BLaER1 (cell line): ENCODE data around the gene CASK.
A peak's percentile ranks its signal among the peaks of the same experiment; 100 is the strongest.
"Not testable (repeated sequence)": the region's sequence is repeated elsewhere in the genome, so short reads cannot be mapped to it uniquely, and the experiment has no call there.

Experiments
- H3K27ac ChIP-seq: shearing (Covaris generic); formaldehyde crosslinking; 2 replicates; pipeline ENCODE4 v1.8.1; 2022
- H3K27me3 ChIP-seq: shearing (Covaris generic); formaldehyde crosslinking; 2 replicates; pipeline ENCODE4 v1.8.1; 2022
- H3K36me3 ChIP-seq: shearing (Covaris generic); formaldehyde crosslinking; 2 replicates; pipeline ENCODE4 v1.8.1; 2022
- H3K4me1 ChIP-seq: shearing (Covaris generic); formaldehyde crosslinking; 2 replicates; pipeline ENCODE4 v1.8.1; 2022
- H3K4me2 ChIP-seq: shearing (Covaris generic); formaldehyde crosslinking; 2 replicates; pipeline ENCODE4 v1.8.1; 2022
- H3K4me3 ChIP-seq: shearing (Covaris generic); formaldehyde crosslinking; 2 replicates; pipeline ENCODE4 v1.8.1; 2022
- H3K9ac ChIP-seq: shearing (Covaris generic); formaldehyde crosslinking; 2 replicates; pipeline ENCODE4 v1.8.1; 2022
- H3K9me3 ChIP-seq: shearing (Covaris generic); formaldehyde crosslinking; 2 replicates; pipeline ENCODE4 v1.8.1; 2022
- H4K20me1 ChIP-seq: shearing (Covaris generic); formaldehyde crosslinking; 2 replicates; pipeline ENCODE4 v1.8.1; 2022
- Cebpa-rat ChIP-seq: shearing (Covaris generic); IDR thresholded peaks from 2 replicates; pipeline ENCODE4 v1.8.1; 2022

The CASK gene

GRCh38 chrX:41667631-41668030 lies 255.7 kb downstream of the CASK start:
- no peaks in the 10 kb centered on the region for H3K4me1 ChIP-seq
- no peak overlapping the region for H3K4me2 ChIP-seq
- TF ChIP-seq Cebpa-rat, result no peak

GRCh38 chrX:41666251-41666650 lies 257.1 kb downstream of the CASK start:
- no peaks in the 10 kb centered on the region for H3K4me1 ChIP-seq
- no peak overlapping the region for H3K9ac ChIP-seq
- H3K27ac ChIP-seq, result no peak overlapping the region
- H3K4me3 ChIP-seq, result no peak overlapping the region
- H3K4me2 ChIP-seq, result no peak overlapping the region
- H3K9me3 ChIP-seq, result no peaks in the 10 kb centered on the region
- H3K27me3 ChIP-seq, result peaks cover 92% of the 10 kb centered on the region
- H4K20me1 ChIP-seq, result peaks cover 7% of the 10 kb centered on the region; the same call in 1 of the 2 replicates
- peak; percentile 69; the same call in 1 of the 2 replicates for TF ChIP-seq Cebpa-rat
- H3K36me3 ChIP-seq, result no peaks in the 10 kb centered on the region

More at GRCh38 chrX:41667631-41668030, 255.7 kb downstream of the CASK start:
- Histone ChIP-seq H3K36me3 (no peaks in the 10 kb centered on the region), H3K9ac (no peak overlapping the region), H3K27ac (no peak overlapping the region), H4K20me1 (0 out of 2 replicates have a peak, but pooled peaks cover 4% of the 10 kb centered on the region), H3K27me3 (peaks cover 93% of the 10 kb centered on the region), H3K9me3 (no peaks in the 10 kb centered on the region), H3K4me3 (no peak overlapping the region)

- Histone ChIP-seq H3K4me1 (no peaks in the 10 kb centered on the region), H3K9me3 (no peaks in the 10 kb centered on the region), H3K4me2 (no peak overlapping the region), H3K4me3 (no peak overlapping the region), H4K20me1 (peaks cover 7% of the 10 kb centered on the region; the same call in 1 of the 2 replicates), H3K36me3 (no peaks in the 10 kb centered on the region), H3K27ac (no peak overlapping the region), H3K9ac (no peak overlapping the region), H3K27me3 (peaks cover 92% of the 10 kb centered on the region)
- no peak for TF ChIP-seq Cebpa-rat
Measured at GRCh38 chrX:41665686-41666085, 257.7 kb downstream of the CASK start.

- Histone ChIP-seq H3K4me2 (no peak overlapping the region), H3K36me3 (0 out of 2 replicates have a peak, but pooled peaks cover 1% of the 10 kb centered on the region)
Measured at GRCh38 chrX:41664908-41665307, 258.4 kb downstream of the CASK start.

GRCh38 chrX:41664375-41664901 lies 258.9 kb downstream of the CASK start:
- Histone ChIP-seq H3K36me3 (0 out of 2 replicates have a peak, but pooled peaks cover 6% of the 10 kb centered on the region), H3K4me2 (no peak overlapping the region), H3K27me3 (peaks cover 90% of the 10 kb centered on the region), H3K4me3 (no peak overlapping the region), H3K9ac (no peak overlapping the region), H3K9me3 (no peaks in the 10 kb centered on the region), H3K27ac (no peak overlapping the region), H3K4me1 (no peaks in the 10 kb centered on the region), H4K20me1 (peaks cover 7% of the 10 kb centered on the region; the same call in 1 of the 2 replicates)
- TF ChIP-seq Cebpa-rat, result no peak

More at GRCh38 chrX:41664908-41665307, 258.4 kb downstream of the CASK start:
- no peak overlapping the region for H3K27ac ChIP-seq
- H3K9ac ChIP-seq, result no peak overlapping the region
- H3K4me1 ChIP-seq, result no peaks in the 10 kb centered on the region
- H3K4me3 ChIP-seq, result no peak overlapping the region
- H3K9me3 ChIP-seq, result no peaks in the 10 kb centered on the region
- no peak for TF ChIP-seq Cebpa-rat
- H4K20me1 ChIP-seq, result peaks cover 7% of the 10 kb centered on the region; the same call in 1 of the 2 replicates
- H3K27me3 ChIP-seq, result peaks cover 90% of the 10 kb centered on the region

GRCh38 chrX:41661366-41662095 lies 261.8 kb downstream of the CASK start:
- Histone ChIP-seq H3K36me3 (peaks cover 24% of the 10 kb centered on the region), H3K4me3 (no peak overlapping the region), H3K4me1 (no peaks in the 10 kb centered on the region), H3K9ac (no peak overlapping the region), H3K9me3 (no peaks in the 10 kb centered on the region), H3K27me3 (peaks cover 93% of the 10 kb centered on the region), H3K4me2 (no peak overlapping the region), H3K27ac (no peak overlapping the region), H4K20me1 (peaks cover 7% of the 10 kb centered on the region; the same call in 1 of the 2 replicates)
- TF ChIP-seq Cebpa-rat, result no peak

- Histone ChIP-seq H3K9me3 (peaks cover 9% of the 10 kb centered on the region), H3K36me3 (peaks cover 45% of the 10 kb centered on the region)
Measured at GRCh38 chrX:41655631-41656030, 267.7 kb downstream of the CASK start.

GRCh38 chrX:41655101-41655500 lies 268.3 kb downstream of the CASK start:
- no peaks in the 10 kb centered on the region; the same call in 1 of the 2 replicates for H4K20me1 ChIP-seq
- H3K4me1 ChIP-seq, result no peaks in the 10 kb centered on the region
- no peak overlapping the region for H3K4me3 ChIP-seq
- H3K9ac ChIP-seq, result no peak overlapping the region
- H3K9me3 ChIP-seq, result peaks cover 13% of the 10 kb centered on the region
- no peak overlapping the region for H3K27ac ChIP-seq
- peaks cover 48% of the 10 kb centered on the region for H3K36me3 ChIP-seq
- peaks cover 99% of the 10 kb centered on the region for H3K27me3 ChIP-seq
- H3K4me2 ChIP-seq, result no peak overlapping the region
- TF ChIP-seq Cebpa-rat, result no peak

More at GRCh38 chrX:41655631-41656030, 267.7 kb downstream of the CASK start:
- TF ChIP-seq Cebpa-rat, result no peak
- Histone ChIP-seq H4K20me1 (no peaks in the 10 kb centered on the region; the same call in 1 of the 2 replicates), H3K4me2 (no peak overlapping the region), H3K27ac (no peak overlapping the region), H3K9ac (no peak overlapping the region), H3K27me3 (peaks cover 97% of the 10 kb centered on the region), H3K4me3 (no peak overlapping the region), H3K4me1 (no peaks in the 10 kb centered on the region)

GRCh38 chrX:41653125-41653524 lies 270.2 kb downstream of the CASK start:
- no peak overlapping the region for H3K4me2 ChIP-seq
- no peaks in the 10 kb centered on the region; the same call in 1 of the 2 replicates for H4K20me1 ChIP-seq
- TF ChIP-seq Cebpa-rat, result peak; percentile 45; the same call in 1 of the 2 replicates
- H3K9ac ChIP-seq, result no peak overlapping the region
- H3K9me3 ChIP-seq, result peaks cover 25% of the 10 kb centered on the region
- H3K36me3 ChIP-seq, result peaks cover 28% of the 10 kb centered on the region
- H3K4me3 ChIP-seq, result no peak overlapping the region
- H3K4me1 ChIP-seq, result no peaks in the 10 kb centered on the region
- H3K27ac ChIP-seq, result no peak overlapping the region
- peaks cover 89% of the 10 kb centered on the region for H3K27me3 ChIP-seq

- Histone ChIP-seq H3K36me3 (peaks cover 11% of the 10 kb centered on the region; the same call in 1 of the 2 replicates), H3K27me3 (peaks cover 35% of the 10 kb centered on the region), H3K9me3 (peaks cover 56% of the 10 kb centered on the region)
- not testable (repeated sequence) for H3K4me3 ChIP-seq, H3K9ac ChIP-seq, H3K27ac ChIP-seq, H3K4me1 ChIP-seq, H3K4me2 ChIP-seq, H4K20me1 ChIP-seq
Measured at GRCh38 chrX:41646201-41646600, 277.2 kb downstream of the CASK start.
